HG03159 (cell line): Measurements from ENCODE around the gene PINLYP.
"Not testable (repeated sequence)": the region's sequence is repeated elsewhere in the genome, so short reads cannot be mapped to it uniquely, and the experiment has no call there.

Experiments
- ATAC-seq: cut with Tn5 transposase; IDR thresholded peaks from one replicate; pipeline ENCODE4 v1.9.1; 2021; ENCODE audit warnings: mild to moderate bottlenecking, moderate library complexity; ENCODE audit not compliant: unreplicated experiment

Gene PINLYP

DNA sequence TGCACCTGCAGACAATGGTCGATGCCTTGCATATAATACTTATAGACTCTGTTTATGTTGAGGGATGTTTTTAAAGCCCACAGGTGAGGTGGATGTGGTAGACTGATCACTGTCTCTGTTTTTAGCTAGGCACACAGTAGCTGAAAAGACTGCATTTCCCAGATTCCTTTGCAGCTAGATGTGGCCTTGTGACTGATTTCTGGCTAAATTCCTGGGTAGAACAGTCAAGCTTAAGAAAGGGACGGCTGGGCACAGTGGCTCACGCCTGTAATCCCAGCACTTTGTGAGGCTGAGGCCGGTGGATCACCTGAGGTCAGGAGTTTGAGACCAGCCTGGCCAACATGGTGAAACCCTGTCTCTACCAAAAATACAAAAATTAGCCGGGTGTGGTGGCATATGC lies 24.7 kb downstream of the PINLYP start:
- ATAC-seq, result not testable (repeated sequence)

DNA sequence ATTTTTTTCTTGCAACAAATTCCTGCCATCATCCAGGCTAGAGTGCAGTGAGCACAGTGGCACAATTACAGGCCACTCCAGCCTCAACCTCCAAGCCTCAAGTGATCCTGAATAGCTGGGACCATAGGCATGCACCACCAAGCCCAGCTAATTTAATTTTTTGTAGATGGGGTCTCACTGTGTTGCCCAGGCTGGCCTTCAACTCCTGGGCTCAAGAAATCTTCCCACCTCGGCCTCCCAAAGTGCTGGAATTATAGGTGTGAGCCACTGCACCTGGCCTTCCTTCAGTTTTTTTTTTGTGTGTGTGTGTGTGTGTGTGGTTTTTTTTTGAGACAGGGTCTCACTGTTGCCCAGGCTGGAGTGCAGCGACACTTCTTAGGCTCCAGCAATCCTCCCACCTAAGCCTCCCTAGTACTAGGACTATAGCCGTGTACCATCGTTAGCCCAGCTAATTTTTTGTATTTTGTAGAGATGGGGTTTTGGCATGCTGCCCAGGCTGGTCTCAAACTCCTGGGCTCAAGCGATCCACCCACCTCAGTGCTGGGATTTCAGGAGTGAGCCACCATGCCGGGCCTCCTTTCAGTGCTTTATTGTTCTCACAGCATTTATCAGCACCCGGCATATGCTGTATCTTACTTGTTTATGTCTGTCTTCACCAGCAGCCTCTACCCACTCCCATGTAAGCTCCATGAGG lies 30.4 kb downstream of the PINLYP start:
- ATAC-seq, result no peak

DNA sequence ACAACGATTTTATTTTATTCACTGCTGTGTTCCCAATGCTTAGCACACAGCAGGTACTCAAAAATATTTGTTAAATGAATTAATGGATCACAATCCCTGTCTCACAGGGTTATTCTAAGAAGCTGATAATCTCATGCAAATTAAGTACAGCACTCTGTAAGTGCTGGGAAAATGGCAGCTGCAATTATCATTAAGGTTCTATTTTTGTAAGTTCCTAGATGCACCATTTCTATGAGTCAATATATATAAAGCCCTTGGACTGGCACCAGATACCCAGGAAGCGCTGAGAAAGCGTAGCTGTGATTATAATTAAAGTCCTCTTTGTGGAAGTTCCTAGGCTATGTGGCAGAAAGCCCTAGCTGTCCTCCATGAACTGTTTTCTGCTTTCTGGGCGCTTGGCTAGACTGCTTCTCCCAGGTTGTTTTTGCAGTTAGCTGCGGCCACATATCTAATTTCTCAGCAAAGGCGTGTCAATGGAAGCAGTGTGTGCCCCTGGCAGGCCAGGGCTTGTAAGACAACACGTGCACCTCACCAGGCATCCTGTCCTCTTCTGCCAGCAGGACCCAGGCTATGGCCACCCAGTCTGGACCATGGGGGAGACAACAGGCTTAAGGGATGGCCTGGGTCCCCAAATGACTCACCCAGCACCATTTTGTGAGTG lies 31.1 kb downstream of the PINLYP start:
- ATAC-seq, result no peak

DNA sequence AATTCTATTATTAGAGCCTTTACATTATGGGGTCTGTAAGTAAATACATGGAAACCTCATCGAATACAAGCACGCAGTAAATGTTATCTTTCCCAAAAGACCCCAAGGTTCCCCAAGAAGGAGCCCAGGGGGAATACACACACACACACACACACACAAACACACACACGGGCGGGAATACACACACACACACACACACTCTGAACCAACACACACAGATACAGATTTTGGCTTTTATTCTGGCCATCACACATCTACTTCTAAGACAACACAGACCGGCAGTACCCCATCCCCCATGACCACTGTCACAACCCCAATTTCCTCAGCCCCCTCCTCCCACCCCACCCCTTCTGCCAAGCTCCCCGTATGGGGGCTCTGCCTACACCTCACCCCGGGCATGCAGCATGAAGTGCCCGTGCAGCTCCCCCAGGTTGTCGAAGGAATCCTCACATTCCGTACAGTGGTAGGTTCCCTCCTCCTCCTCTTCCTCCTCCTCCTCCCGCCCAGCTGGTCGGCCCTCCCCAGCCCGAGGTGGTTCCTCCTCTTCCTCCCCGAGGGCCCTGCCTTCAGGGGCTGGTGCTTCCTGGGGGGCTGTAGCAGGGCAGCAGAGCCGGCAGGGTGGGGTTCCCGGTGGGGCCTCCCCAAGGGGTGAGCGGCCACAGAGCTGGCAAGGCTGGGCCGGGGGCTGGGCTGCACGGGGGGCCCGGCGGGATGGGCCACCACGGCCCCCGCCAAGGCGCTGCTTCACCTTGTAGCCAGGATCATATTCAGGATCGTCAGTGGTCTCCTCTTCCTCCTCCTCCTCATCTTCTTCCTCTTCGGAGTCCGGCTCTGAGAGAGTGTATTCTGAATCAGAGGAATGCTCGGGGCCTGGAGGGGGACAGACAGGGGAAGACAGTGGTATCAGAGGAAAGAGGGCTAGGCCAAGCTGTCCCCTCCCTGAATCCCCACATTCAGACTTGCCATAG lies 31.9 kb downstream of the PINLYP start:
- no peak for ATAC-seq

DNA sequence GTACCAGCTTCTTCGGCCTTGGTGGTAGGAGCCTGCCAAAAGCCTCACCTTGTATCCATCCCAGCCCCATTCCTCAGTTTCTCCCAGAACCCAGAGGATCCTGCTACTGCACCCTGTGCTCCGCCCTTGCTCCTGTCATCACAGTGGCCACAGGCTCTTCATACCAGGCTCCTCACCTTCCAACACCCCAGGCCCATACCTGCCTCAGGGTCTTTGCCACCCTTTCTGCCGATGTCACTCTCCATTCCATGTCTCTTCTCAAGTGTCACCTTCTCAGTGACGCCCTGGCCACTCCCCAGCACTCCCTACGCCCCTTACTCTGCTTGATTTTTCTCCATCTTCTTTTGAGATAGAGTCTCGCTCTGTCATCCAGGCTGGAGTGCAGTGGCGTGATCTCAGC lies 34.3 kb downstream of the PINLYP start:
- ATAC-seq, result no peak

DNA sequence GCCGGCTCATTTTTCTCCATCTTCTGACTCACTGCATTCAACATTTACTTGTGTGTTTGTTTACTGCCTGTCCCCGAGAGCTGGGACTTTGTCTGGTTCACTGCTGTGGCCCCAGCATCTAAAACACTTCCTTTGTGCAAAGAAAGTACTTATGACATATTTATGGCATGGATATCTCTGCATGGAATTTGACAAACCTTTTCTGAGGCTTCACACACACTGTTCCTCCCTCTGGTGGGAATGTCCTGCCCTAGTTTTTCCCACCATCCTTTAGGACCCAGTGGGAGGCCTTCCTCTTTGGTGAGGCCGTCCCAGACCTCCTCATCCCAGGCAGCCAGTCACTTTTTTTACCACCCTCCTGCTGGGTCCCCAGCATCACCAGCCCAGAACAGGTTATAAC lies 34.9 kb downstream of the PINLYP start:
- ATAC-seq, result no peak

DNA sequence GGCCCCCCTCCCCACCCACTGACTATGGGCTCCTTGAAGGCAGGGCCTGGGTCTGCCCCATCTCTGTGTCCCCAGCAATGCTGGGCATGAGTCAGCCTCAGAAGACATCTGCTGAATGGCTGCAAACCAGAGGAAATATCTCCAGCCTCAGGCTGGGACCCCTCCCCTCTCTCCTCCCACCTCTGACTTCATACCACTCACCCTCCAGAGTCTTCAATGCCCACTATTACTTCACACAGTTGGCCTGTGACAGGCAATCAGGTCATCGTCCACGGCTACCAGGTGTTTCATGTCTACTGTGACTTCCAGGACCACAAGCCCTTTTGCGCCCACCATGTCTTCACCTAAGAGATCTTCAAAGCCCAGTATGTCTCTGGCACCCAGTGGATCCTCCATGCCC lies 36.2 kb downstream of the PINLYP start, which contains the start of gene SRRM5:
Gene SRRM5 (plus strand): TSS at position 301 of the 400 bp plus-strand sequence. CDS start 34 bp downstream, at position 335.
- ATAC-seq, result no peak

DNA sequence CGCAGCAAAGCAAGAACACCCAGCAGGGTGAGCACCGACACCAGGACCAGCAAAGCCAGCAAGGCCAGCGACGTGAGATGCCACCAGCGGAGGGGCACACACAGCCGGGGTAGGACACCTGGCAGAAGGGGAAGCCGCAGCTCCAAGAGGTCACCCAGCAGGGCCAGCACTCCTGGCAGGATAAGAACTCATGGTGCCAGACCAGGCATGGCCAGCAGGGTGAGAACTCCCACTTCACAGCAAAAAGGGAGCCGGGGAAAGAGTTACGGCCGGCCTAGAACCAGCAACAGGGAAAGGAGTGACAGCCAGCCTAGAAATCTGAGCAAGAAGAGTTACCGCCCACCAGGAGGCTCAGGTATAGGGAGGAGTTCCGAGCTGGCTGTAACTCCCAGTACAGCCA lies 36.8 kb downstream of the PINLYP start:
- ATAC-seq, result no peak

DNA sequence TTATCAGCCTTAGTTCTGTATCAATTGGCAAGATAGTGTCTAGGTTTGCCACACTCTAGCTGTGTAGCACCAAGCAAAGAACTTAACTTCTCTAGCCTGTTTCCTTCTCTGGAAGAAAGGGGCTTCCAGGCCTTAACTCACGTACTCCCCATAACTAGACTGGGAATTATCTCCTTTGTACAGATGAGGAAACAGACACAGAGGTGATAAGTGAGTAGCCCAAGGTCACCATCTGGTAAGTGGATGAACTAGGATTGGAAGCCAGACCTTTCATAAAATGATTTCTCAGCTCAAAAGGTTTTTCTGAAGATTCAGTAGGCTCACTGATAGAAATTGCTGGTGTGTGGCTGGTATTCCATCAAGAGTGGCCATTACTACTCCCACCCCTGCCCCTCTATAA lies 40.7 kb downstream of the PINLYP start:
- no peak for ATAC-seq

DNA sequence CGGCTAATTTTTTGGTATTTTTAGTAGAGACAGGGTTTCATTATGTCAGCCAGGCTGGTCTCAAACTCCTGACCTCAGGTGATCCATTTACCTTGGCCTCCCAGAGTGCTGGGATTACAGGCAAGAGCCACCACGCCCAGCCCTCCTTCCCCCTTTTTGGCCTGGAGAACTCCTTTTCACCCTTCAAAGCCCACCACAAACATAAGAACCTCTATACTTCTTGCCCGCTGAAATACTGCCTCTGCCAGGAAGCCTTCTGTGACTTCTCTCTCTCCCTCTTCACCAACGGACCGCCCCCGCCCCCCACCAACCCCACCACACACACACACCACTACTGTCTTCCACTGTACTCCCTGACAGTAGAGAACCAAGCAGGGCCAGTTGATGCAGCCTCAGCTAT lies 41.4 kb downstream of the PINLYP start:
- ATAC-seq, result no peak

DNA sequence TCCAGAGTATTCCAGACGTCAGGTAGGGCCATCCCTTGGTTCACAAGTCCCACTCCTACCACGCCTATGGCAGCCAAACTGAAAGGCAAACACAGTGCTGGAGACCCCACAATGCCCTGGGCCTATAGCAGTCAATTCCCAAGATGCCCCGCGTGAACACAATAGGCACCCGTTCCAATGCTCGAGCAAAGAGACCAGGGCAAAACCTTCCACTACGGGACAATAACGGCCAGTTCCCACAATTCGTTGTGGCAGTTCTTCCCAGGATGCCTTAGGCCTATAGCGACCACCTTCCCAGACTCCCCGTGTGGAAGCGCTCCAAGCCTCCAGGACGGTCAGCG lies 43.3 kb downstream of the PINLYP start:
- peak; percentile 11 for ATAC-seq

DNA sequence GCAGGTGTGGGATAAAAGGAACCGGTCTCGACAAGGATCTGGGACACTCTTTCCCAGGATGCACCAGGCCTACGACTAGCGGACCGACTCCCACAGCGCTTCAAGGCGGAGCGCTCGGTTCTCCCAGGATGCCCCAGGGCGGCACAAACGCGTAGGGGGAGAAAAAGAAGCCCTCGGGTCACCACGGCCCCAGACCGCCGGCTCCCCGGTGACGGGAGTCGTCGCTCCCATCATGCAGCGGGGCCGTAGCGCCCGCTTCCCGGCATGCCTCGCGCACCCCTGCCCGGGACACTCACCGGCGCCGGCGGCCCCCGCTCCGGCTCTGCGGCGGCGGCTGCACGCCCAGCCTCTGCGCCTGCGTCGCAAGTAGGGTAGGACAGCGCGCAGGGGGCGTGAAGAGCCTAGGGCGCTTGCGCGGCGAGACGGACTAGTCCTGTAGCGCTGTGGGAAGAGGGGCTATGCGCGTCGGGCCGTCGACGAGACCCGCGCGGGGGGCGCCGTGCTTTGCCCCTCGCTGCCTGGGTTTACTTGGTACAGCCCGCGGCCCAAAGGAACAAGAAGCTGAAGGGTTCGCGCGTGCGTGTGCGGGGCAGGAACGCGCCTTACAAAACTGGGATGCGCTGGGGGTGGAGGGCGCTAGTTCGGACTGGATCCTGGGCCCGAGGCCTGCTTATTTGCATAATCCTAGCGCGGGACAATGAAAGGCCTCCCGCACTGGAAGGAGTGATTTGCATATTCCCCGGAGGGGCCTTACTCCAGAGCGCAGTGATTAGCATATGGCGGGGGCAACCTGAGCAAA lies 43.9 kb downstream of the PINLYP start, which contains the start of gene ZNF428:
Gene ZNF428 (minus strand): TSS at position 368 of the 799 bp plus-strand sequence. CDS start 5,325 bp downstream, outside the sequence.
- peak; percentile 73 for ATAC-seq

DNA sequence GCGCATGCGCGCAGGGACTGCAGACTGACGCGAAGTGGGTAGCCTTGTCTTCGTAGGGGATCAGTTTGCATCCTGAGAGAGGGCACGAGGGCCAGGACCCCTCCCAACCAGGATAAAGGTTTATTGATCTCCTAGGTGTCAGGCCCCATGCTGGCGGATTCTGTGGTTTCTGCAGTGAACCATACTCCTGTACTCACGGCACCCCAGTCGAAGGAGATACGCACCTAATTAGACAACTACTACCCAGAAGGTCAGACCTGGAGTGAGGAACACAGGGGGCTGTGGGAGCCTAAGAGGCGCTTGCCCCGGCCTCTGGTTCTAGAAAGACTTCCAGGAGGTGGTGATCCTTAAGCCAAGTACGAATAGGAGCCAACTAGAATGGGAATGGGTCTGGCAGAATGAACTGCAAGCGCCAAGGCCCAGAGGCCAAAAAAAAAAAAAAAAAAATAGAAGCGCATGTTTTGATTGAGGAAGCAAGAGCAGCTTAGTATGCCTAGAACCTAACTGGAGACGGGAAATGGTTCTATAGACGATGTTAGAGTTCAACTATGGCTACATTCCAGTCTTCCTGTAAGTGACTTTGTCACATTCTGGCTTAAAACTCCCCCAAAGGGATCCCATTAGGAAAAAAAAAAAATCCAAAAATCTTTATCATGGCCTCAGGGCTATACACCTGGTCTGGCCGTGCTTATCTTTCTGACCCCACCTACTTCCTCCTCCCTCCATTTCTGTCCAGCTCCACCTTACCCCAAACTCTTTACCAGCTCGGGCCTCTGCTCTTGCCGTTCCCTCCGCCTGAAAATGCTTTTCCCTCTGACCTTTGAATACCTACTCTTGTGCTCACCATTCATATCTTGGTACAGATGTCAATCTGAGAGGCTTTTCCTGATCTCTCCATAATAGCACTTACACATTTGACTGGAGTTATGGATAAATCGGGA lies 44.7 kb downstream of the PINLYP start:
- no peak for ATAC-seq

DNA sequence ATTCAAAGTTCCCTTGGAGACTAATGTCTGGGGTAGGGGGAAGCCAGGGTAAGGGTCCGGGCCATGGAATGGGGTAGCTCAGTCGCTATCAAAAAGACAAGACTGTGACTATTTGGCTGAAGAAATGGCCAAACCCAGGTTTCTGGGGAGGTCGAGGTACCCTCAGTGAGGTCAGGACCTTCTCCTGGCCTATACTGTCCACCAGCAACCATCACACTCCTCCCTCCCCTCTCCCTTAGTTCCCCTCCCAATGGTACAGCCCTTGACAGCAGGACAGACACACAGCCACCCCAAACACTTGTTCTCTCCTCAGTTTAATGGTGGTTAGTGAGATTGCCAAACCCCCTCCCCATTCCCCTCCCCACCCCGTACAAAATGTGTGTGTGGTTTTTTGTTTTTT lies 46.5 kb downstream of the PINLYP start:
- no peak for ATAC-seq

DNA sequence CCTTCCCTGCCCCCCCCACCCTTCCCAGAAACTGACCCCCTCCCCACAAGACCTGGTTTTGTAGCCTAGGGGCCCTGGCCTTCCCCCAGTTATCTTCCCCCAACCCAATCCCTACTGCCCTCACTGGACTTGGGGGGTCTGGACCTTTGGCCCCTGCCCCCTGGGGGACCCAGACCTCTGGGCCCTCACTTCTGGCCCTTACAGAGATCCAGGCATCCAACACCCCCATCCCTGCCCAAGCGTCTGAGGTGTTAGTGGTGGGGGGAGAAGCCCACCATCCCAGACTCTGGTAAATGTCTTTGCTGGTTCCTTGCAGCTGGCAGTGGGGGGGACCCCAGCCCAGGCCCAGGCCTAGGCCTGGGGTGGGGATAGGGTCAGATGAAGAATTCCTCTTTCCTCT lies 47.4 kb downstream of the PINLYP start:
- ATAC-seq, result no peak

DNA sequence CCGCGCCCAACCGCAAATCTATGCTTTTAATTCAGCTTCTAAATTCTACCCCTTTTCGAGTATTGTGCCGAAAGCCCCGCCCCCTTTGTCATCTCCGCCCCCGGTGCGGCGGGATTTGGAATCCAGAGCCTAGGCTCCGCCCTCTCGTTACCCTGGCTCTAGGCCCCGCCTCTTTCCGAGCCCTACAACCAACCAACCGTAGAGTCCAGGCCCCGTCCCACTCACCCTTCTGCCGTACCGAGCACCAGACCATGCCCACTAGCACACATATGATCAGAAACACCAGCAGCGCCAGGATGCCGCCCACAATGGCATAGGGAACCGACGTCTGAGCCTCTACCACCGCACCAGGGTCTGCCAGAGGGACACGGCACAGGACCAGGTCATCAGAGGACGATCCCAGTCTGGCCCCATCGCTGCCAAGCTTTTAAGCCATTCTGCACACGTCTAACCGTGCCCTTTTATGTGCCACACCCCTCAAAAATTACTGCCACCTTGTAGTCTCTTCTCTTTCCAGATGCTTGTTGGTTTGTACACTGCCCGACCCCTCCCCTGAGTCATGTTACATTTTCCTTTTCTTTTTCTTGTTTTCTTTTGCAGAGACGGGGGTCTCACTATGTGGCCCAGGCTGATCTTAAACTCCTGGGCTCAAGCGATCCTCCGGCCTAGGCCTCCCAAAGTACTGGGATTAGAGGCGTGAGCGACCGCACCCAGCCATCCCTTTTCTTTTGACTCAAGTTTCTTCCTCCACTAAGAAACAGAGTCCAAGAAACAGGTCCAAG lies 48.5 kb downstream of the PINLYP start:
- ATAC-seq, result no peak

DNA sequence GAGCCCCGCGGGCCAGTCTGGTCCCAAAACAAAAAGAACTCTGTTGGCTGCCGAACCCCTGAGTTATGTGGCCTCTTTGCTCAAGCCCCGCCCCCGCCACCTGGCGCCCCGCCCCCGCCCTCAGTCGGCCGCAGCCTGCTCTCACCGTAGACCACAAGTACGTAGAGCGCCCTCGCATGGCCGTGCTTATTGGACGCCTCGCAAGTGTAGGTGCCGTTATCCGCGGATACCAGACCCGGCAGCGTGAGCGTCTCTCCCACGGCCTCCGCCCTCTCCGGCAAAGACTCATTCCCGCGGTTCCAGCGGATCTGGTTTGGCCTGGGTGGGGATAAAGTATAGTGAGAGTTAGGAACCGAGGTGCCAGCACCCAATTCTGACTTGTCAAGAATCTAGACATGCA lies 49.3 kb downstream of the PINLYP start:
- no peak for ATAC-seq

DNA sequence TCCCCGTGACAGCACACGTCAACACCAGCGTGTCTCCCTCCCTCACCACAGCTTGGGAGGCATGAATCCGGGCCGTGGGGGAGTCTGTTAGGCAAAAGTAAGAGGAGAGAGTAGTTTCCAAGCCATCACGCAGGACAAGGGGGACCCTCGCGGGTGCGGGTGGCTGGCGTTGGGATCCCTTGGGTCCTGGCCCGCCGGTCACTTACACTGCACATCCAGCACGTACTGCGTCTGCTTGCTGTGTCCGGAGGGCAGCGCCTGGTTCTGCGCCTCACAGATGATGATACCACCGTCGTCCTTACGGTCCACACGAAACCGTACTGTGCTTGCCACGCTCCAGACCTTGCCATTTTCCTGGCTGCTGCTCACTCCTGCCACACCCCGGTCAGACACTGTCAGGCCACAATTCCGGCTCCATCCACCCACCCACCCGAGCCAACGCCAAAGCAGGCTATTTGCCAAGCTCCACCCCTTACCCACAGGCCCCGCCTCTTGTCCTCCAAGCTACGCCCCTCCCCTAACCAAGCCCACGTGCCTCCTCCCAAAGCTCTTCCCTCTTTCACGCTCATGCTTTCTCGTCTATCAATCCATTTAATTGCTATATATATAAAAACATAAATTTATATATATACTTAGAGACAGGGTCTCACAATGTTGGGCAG lies 50.4 kb downstream of the PINLYP start:
- ATAC-seq, result no peak
